KMS-11 (cell line): ENCODE results near the gene SLC28A3.

ENCODE experiments used
- H2AFZ ChIP-seq: fragments of 200-600 bp; sonication (generic); 2 replicates; pipeline ENCODE4 v1.6.1; 2016; ENCODE audit warnings: antibody characterized with exemption, mixed run types, low read depth
- H3K27ac ChIP-seq: fragments of 200-600 bp; sonication (generic); 2 replicates; pipeline ENCODE4 v1.6.1; 2016; ENCODE audit warnings: mild to moderate bottlenecking, mixed run types
- H3K27me3 ChIP-seq: fragments of 200-600 bp; sonication (generic); 2 replicates; pipeline ENCODE4 v1.6.1; 2017; ENCODE audit warnings: mild to moderate bottlenecking, low read depth, mixed run types, moderate library complexity; ENCODE audit not compliant: insufficient read depth
- H3K36me3 ChIP-seq: fragments of 200-600 bp; sonication (generic); 2 replicates; pipeline ENCODE4 v1.6.1; 2017; ENCODE audit warnings: mild to moderate bottlenecking, mixed run types; ENCODE audit not compliant: insufficient read depth
- H3K4me1 ChIP-seq: fragments of 200-600 bp; sonication (generic); 2 replicates; pipeline ENCODE4 v1.6.1; 2016; ENCODE audit warnings: mild to moderate bottlenecking, low read depth, mixed run types; ENCODE audit not compliant: poor library complexity, severe bottlenecking
- H3K4me2 ChIP-seq: fragments of 200-600 bp; sonication (generic); 2 replicates; pipeline ENCODE4 v1.7.0; 2016; ENCODE audit warnings: mild to moderate bottlenecking, mixed run types
- H3K4me3 ChIP-seq: fragments of 200-600 bp; sonication (generic); IDR thresholded peaks from 2 replicates; pipeline ENCODE4 v1.6.1; 2017; ENCODE audit warnings: low read depth, low read length, mixed read lengths; ENCODE audit not compliant: insufficient read depth
- H3K79me2 ChIP-seq: fragments of 200-600 bp; sonication (generic); 2 replicates; pipeline ENCODE4 v1.6.1; 2016; ENCODE audit warnings: low read depth, mixed run types; ENCODE audit not compliant: insufficient read depth
- H3K9ac ChIP-seq: fragments of 200-600 bp; sonication (generic); 2 replicates; pipeline ENCODE4 v1.6.1; 2016; ENCODE audit warnings: mild to moderate bottlenecking, mixed run types
- H4K20me1 ChIP-seq: fragments of 200-600 bp; sonication (generic); 2 replicates; pipeline ENCODE4 v1.6.1; 2016; ENCODE audit warnings: mild to moderate bottlenecking, mixed run types; ENCODE audit not compliant: insufficient read depth
- CTCF ChIP-seq: fragments of 200-600 bp; sonication (generic); conservative IDR thresholded peaks from 2 replicates; pipeline ENCODE4 v1.6.1; 2017; ENCODE audit warnings: low read depth, mild to moderate bottlenecking, antibody characterized with exemption, low read length, moderate library complexity, mixed read lengths

The SLC28A3 gene

GRCh38 chr9:84343111-84343521, 2.6 kb upstream of the SLC28A3 start:
- H3K4me3 ChIP-seq = no peak overlapping the region
- no peaks in the 10 kb centered on the region for H3K27me3 ChIP-seq
- no peak for TF ChIP-seq CTCF
- H3K36me3 ChIP-seq = no peaks in the 10 kb centered on the region
- H3K27ac ChIP-seq = no peak overlapping the region
- H3K9ac ChIP-seq = no peak overlapping the region
- H2AFZ ChIP-seq = no peak overlapping the region
- H3K4me2 ChIP-seq = no peak overlapping the region
- no peaks in the 10 kb centered on the region for H3K79me2 ChIP-seq
- no peaks in the 10 kb centered on the region for H4K20me1 ChIP-seq
- H3K4me1 ChIP-seq = no peaks in the 10 kb centered on the region

- Histone ChIP-seq H3K36me3 (no peaks in the 10 kb centered on the region), H3K27ac (no peak overlapping the region), H3K4me2 (no peak overlapping the region), H3K9ac (no peak overlapping the region), H4K20me1 (no peaks in the 10 kb centered on the region), H2AFZ (no peak overlapping the region), H3K4me1 (no peaks in the 10 kb centered on the region), H3K27me3 (no peaks in the 10 kb centered on the region), H3K79me2 (no peaks in the 10 kb centered on the region), H3K4me3 (no peak overlapping the region)
- TF ChIP-seq CTCF = no peak
Observed at GRCh38 chr9:84339962-84340361, 596 bp downstream of the SLC28A3 start.

- no peak overlapping the region for H2AFZ ChIP-seq
- H3K27me3 ChIP-seq = no peaks in the 10 kb centered on the region
- no peaks in the 10 kb centered on the region for H3K79me2 ChIP-seq
- TF ChIP-seq CTCF = no peak
- H3K4me2 ChIP-seq = no peak overlapping the region
- no peak overlapping the region for H3K4me3 ChIP-seq
- no peaks in the 10 kb centered on the region for H4K20me1 ChIP-seq
- no peaks in the 10 kb centered on the region for H3K36me3 ChIP-seq
- no peaks in the 10 kb centered on the region for H3K4me1 ChIP-seq
- H3K9ac ChIP-seq = no peak overlapping the region
- H3K27ac ChIP-seq = no peak overlapping the region
Observed at GRCh38 chr9:84339503-84339902, 1.1 kb downstream of the SLC28A3 start.

GRCh38 chr9:84338792-84339191, 1.8 kb downstream of the SLC28A3 start:
- no peaks in the 10 kb centered on the region for H3K36me3 ChIP-seq
- no peak overlapping the region for H2AFZ ChIP-seq
- no peaks in the 10 kb centered on the region for H3K27me3 ChIP-seq
- H3K4me2 ChIP-seq = no peak overlapping the region
- H3K4me3 ChIP-seq = no peak overlapping the region
- no peak for TF ChIP-seq CTCF
- no peaks in the 10 kb centered on the region for H3K79me2 ChIP-seq
- H3K4me1 ChIP-seq = no peaks in the 10 kb centered on the region
- H3K27ac ChIP-seq = no peak overlapping the region
- no peaks in the 10 kb centered on the region for H4K20me1 ChIP-seq
- no peak overlapping the region for H3K9ac ChIP-seq

- Histone ChIP-seq H3K27me3 (no peaks in the 10 kb centered on the region), H2AFZ (no peak overlapping the region), H4K20me1 (no peaks in the 10 kb centered on the region), H3K36me3 (no peaks in the 10 kb centered on the region), H3K4me3 (no peak overlapping the region), H3K27ac (no peak overlapping the region), H3K4me2 (no peak overlapping the region), H3K9ac (no peak overlapping the region), H3K4me1 (no peaks in the 10 kb centered on the region), H3K79me2 (no peaks in the 10 kb centered on the region)
- no peak for TF ChIP-seq CTCF
Observed at GRCh38 chr9:84337252-84337651, 3.3 kb downstream of the SLC28A3 start.
